IgD-negative memory B cell (primary cell): ENCODE measurements around the gene SEPTIN8. TPM values are rescaled to one million over a fixed set of nuclear protein-coding genes. Genes with fewer than 3 reads are reported as not detected.

Experiments
- H3K27ac Mint-ChIP-seq, 3 donors: one replicate each; pipeline ENCODE4 v1.8.0; 2020 to 2022; ENCODE audit warnings: mild to moderate bottlenecking in 3 of 3, mixed read lengths in 3 of 3, moderate library complexity in 1 of 3
- H3K27me3 Mint-ChIP-seq: one replicate; pipeline ENCODE4 v1.8.0; 2021; ENCODE audit warnings: mixed read lengths
- H3K36me3 Mint-ChIP-seq: one replicate; pipeline ENCODE4 v1.8.0; 2020; ENCODE audit warnings: mild to moderate bottlenecking, mixed read lengths
- H3K4me1 Mint-ChIP-seq, 3 donors: one replicate each; pipeline ENCODE4 v1.8.0; 2020 to 2022; ENCODE audit warnings: mixed read lengths in 3 of 3, mild to moderate bottlenecking in 1 of 3
- H3K4me3 Mint-ChIP-seq, 4 donors: one replicate each; pipeline ENCODE4 v1.8.0; 2020 to 2022; ENCODE audit warnings: mild to moderate bottlenecking in 4 of 4, mixed read lengths in 4 of 4, moderate library complexity in 3 of 4
- H3K9me3 Mint-ChIP-seq, 3 donors: one replicate each; pipeline ENCODE4 v1.8.0; 2020 to 2021; ENCODE audit warnings: mixed read lengths in 3 of 3, mild to moderate bottlenecking in 1 of 3
- polyA plus RNA-seq: library from polyadenylated mRNA; unstranded; fragments of 300-500 nt; fragmentation: Illumina TruSeq; gene quantifications from one replicate; pipeline ENCODE4 v1.2.3, GENCODE V29; 2021

The SEPTIN8 gene
- polyA plus RNA-seq, 1 donor from 2014 or later: 1.1 TPM

- peaks cover 20% of the 10 kb centered on the region for H3K27me3 Mint-ChIP-seq
- peaks cover 0 to 7% (median 2%) of the 10 kb centered on the region in 3 donors for H3K4me1 Mint-ChIP-seq
- no peaks in the 10 kb centered on the region for H3K36me3 Mint-ChIP-seq
- H3K4me3 Mint-ChIP-seq: peak overlapping the region in 1 of 4 donors; percentile 83
- no peak overlapping the region for H3K27ac Mint-ChIP-seq
- H3K9me3 Mint-ChIP-seq: no peaks in the 10 kb centered on the region
Measured at GRCh38 chr5:132778856-132779255, 1.8 kb upstream of the SEPTIN8 start.

GRCh38 chr5:132778129-132778528 lies 1.1 kb upstream of the SEPTIN8 start:
- Mint-ChIP-seq H3K27ac (peak overlapping the region in 1 of 3 donors; percentile 45), H3K4me1 (peaks cover 0 to 7% (median 2%) of the 10 kb centered on the region in 3 donors), H3K36me3 (no peaks in the 10 kb centered on the region), H3K4me3 (peak overlapping the region; percentile 74 to 86 (median 82)), H3K9me3 (no peaks in the 10 kb centered on the region), H3K27me3 (peaks cover 18% of the 10 kb centered on the region)

- H3K4me3 Mint-ChIP-seq: no peak overlapping the region
- no peaks in the 10 kb centered on the region for H3K9me3 Mint-ChIP-seq
- no peak overlapping the region for H3K27ac Mint-ChIP-seq
- peaks cover 0 to 7% (median 2%) of the 10 kb centered on the region in 3 donors for H3K4me1 Mint-ChIP-seq
- peaks cover 11% of the 10 kb centered on the region for H3K27me3 Mint-ChIP-seq
- no peaks in the 10 kb centered on the region for H3K36me3 Mint-ChIP-seq
Measured at GRCh38 chr5:132776938-132777208, 166 bp downstream of the SEPTIN8 start.

GRCh38 chr5:132776131-132776937 lies 705 bp downstream of the SEPTIN8 start:
- Mint-ChIP-seq H3K27ac (no peak overlapping the region), H3K9me3 (no peaks in the 10 kb centered on the region), H3K4me3 (peak overlapping the region; percentile 34 to 72 (median 58)), H3K4me1 (peaks cover 0 to 7% (median 2%) of the 10 kb centered on the region in 3 donors), H3K36me3 (no peaks in the 10 kb centered on the region), H3K27me3 (peaks cover 6% of the 10 kb centered on the region)

- Mint-ChIP-seq H3K9me3 (no peaks in the 10 kb centered on the region), H3K36me3 (no peaks in the 10 kb centered on the region), H3K27me3 (peaks cover 1% of the 10 kb centered on the region), H3K4me3 (peak overlapping the region in 2 of 4 donors; percentile 34 to 54), H3K4me1 (peaks cover 0 to 7% (median 2%) of the 10 kb centered on the region in 3 donors), H3K27ac (no peak overlapping the region)
Measured at GRCh38 chr5:132775476-132775961, 1.5 kb downstream of the SEPTIN8 start.

- peak overlapping the region in 2 of 4 donors; percentile 10 to 12 for H3K4me3 Mint-ChIP-seq
- peaks cover 1% of the 10 kb centered on the region for H3K27me3 Mint-ChIP-seq
- peak overlapping the region in 1 of 3 donors; percentile 43 for H3K27ac Mint-ChIP-seq
- H3K36me3 Mint-ChIP-seq: no peaks in the 10 kb centered on the region
- H3K4me1 Mint-ChIP-seq: peaks cover 0 to 7% (median 2%) of the 10 kb centered on the region in 3 donors
- no peaks in the 10 kb centered on the region for H3K9me3 Mint-ChIP-seq
Measured at GRCh38 chr5:132774896-132775295, 2.1 kb downstream of the SEPTIN8 start.

- Mint-ChIP-seq H3K4me3 (peak overlapping the region in 1 of 4 donors; percentile 12), H3K9me3 (no peaks in the 10 kb centered on the region), H3K4me1 (peaks cover 0 to 7% (median 2%) of the 10 kb centered on the region in 3 donors), H3K27ac (peak overlapping the region in 1 of 3 donors; percentile 43), H3K36me3 (no peaks in the 10 kb centered on the region), H3K27me3 (peaks cover 1% of the 10 kb centered on the region)
Measured at GRCh38 chr5:132774406-132774805, 2.6 kb downstream of the SEPTIN8 start.

- Mint-ChIP-seq H3K4me1 (peaks cover 0 to 5% (median 2%) of the 10 kb centered on the region in 3 donors), H3K4me3 (peak overlapping the region in 2 of 4 donors; percentile 18 to 36), H3K27ac (no peak overlapping the region), H3K9me3 (no peaks in the 10 kb centered on the region), H3K36me3 (no peaks in the 10 kb centered on the region), H3K27me3 (peaks cover 1% of the 10 kb centered on the region)
Measured at GRCh38 chr5:132773601-132774355, 3.3 kb downstream of the SEPTIN8 start.

- H3K9me3 Mint-ChIP-seq: no peaks in the 10 kb centered on the region
- H3K27ac Mint-ChIP-seq: no peak overlapping the region
- no peaks in the 10 kb centered on the region for H3K4me1 Mint-ChIP-seq
- no peak overlapping the region for H3K4me3 Mint-ChIP-seq
- H3K27me3 Mint-ChIP-seq: peaks cover 1% of the 10 kb centered on the region
- no peaks in the 10 kb centered on the region for H3K36me3 Mint-ChIP-seq
Measured at GRCh38 chr5:132773114-132773513, 3.9 kb downstream of the SEPTIN8 start.

- Mint-ChIP-seq H3K9me3 (no peaks in the 10 kb centered on the region), H3K36me3 (no peaks in the 10 kb centered on the region), H3K27me3 (peaks cover 1% of the 10 kb centered on the region), H3K4me1 (no peaks in the 10 kb centered on the region), H3K4me3 (no peak overlapping the region), H3K27ac (peak overlapping the region in 1 of 3 donors; percentile 43)
Measured at GRCh38 chr5:132772291-132773070, 4.6 kb downstream of the SEPTIN8 start.

GRCh38 chr5:132771503-132771998 lies 5.5 kb downstream of the SEPTIN8 start:
- no peaks in the 10 kb centered on the region for H3K36me3 Mint-ChIP-seq
- peak overlapping the region in 1 of 3 donors; percentile 74 for H3K27ac Mint-ChIP-seq
- H3K4me1 Mint-ChIP-seq: no peaks in the 10 kb centered on the region
- no peaks in the 10 kb centered on the region for H3K9me3 Mint-ChIP-seq
- H3K4me3 Mint-ChIP-seq: peak overlapping the region in 1 of 4 donors; percentile 1
- H3K27me3 Mint-ChIP-seq: peaks cover 1% of the 10 kb centered on the region

- no peaks in the 10 kb centered on the region for H3K4me1 Mint-ChIP-seq
- no peak overlapping the region for H3K4me3 Mint-ChIP-seq
- no peaks in the 10 kb centered on the region for H3K9me3 Mint-ChIP-seq
Measured at GRCh38 chr5:132770476-132771159, 6.4 kb downstream of the SEPTIN8 start.

GRCh38 chr5:132768485-132768868 lies 8.6 kb downstream of the SEPTIN8 start:
- H3K36me3 Mint-ChIP-seq: peaks cover 2% of the 10 kb centered on the region
- no peak overlapping the region for H3K4me3 Mint-ChIP-seq
- H3K27ac Mint-ChIP-seq: no peak overlapping the region
- H3K27me3 Mint-ChIP-seq: no peaks in the 10 kb centered on the region
- no peaks in the 10 kb centered on the region for H3K9me3 Mint-ChIP-seq
- H3K4me1 Mint-ChIP-seq: no peaks in the 10 kb centered on the region

More at GRCh38 chr5:132770476-132771159, 6.4 kb downstream of the SEPTIN8 start:
- H3K36me3 Mint-ChIP-seq: no peaks in the 10 kb centered on the region
- no peak overlapping the region for H3K27ac Mint-ChIP-seq
- H3K27me3 Mint-ChIP-seq: peaks cover 1% of the 10 kb centered on the region

GRCh38 chr5:132767150-132767549 lies 9.9 kb downstream of the SEPTIN8 start:
- Mint-ChIP-seq H3K4me1 (no peaks in the 10 kb centered on the region), H3K36me3 (peaks cover 2% of the 10 kb centered on the region), H3K9me3 (no peaks in the 10 kb centered on the region), H3K27me3 (no peaks in the 10 kb centered on the region), H3K27ac (no peak overlapping the region), H3K4me3 (no peak overlapping the region)
